GM19324 (cell line): ENCODE results near the gene PXN.
"Not testable (repeated sequence)": the region's sequence is repeated elsewhere in the genome, so short reads cannot be mapped to it uniquely, and the experiment has no call there.

Experiments
- ATAC-seq: cut with Tn5 transposase; IDR thresholded peaks from one replicate; pipeline ENCODE4 v1.9.1; 2021; ENCODE audit warnings: mild to moderate bottlenecking, moderate library complexity; ENCODE audit not compliant: unreplicated experiment, low FRiP score

PXN gene

GRCh38 chr12:120212301-120212700, 53.2 kb downstream of the PXN start:
- no peak for ATAC-seq

- ATAC-seq: no peak
Measured at GRCh38 chr12:120211904-120212283, 53.6 kb downstream of the PXN start.

- ATAC-seq: no peak
Measured at GRCh38 chr12:120211243-120211903, 54.2 kb downstream of the PXN start.

- no peak for ATAC-seq
Measured at GRCh38 chr12:120209851-120210250, 55.7 kb downstream of the PXN start.

GRCh38 chr12:120207227-120207626, 58.3 kb downstream of the PXN start:
- ATAC-seq: no peak

GRCh38 chr12:120206781-120207180, 58.7 kb downstream of the PXN start:
- not testable (repeated sequence) for ATAC-seq

GRCh38 chr12:120206228-120206627, 59.3 kb downstream of the PXN start:
- ATAC-seq: no peak

GRCh38 chr12:120204171-120204570, 61.4 kb downstream of the PXN start:
- ATAC-seq: no peak

GRCh38 chr12:120200364-120200800, 65.1 kb downstream of the PXN start:
- no peak for ATAC-seq

GRCh38 chr12:120199595-120200306, 65.8 kb downstream of the PXN start:
- no peak for ATAC-seq

- no peak for ATAC-seq
Measured at GRCh38 chr12:120199025-120199424, 66.5 kb downstream of the PXN start.

- no peak for ATAC-seq
Measured at GRCh38 chr12:120197542-120197887, 68.0 kb downstream of the PXN start.

GRCh38 chr12:120196817-120197541, 68.6 kb downstream of the PXN start:
- ATAC-seq: not testable (repeated sequence)

- no peak for ATAC-seq
Measured at GRCh38 chr12:120196363-120196762, 69.2 kb downstream of the PXN start.

GRCh38 chr12:120194534-120195395, 70.8 kb downstream of the PXN start, which contains the start of gene GCN1:
GCN1 (minus strand) TSS chr12:120194715; CDS start chr12:120194697, 18 bp downstream.
- peak; percentile 82 for ATAC-seq

GRCh38 chr12:120194226-120194533, 71.3 kb downstream of the PXN start:
- ATAC-seq: no peak

GRCh38 chr12:120193286-120193685, 72.2 kb downstream of the PXN start:
- not testable (repeated sequence) for ATAC-seq

- ATAC-seq: no peak
Measured at GRCh38 chr12:120190985-120191480, 74.5 kb downstream of the PXN start.

- ATAC-seq: no peak
Measured at GRCh38 chr12:120190386-120190785, 75.1 kb downstream of the PXN start.

- no peak for ATAC-seq
Measured at GRCh38 chr12:120186654-120187053, 78.9 kb downstream of the PXN start.
